Astrocyte (in vitro differentiated cells and primary cell): ENCODE data around the gene SLCO3A1. TPM values are rescaled to one million over a fixed set of nuclear protein-coding genes. Genes with fewer than 3 reads are reported as not detected.
A peak's percentile ranks its signal among the peaks of the same experiment; 100 is the strongest.

Source experiments
- DNase-seq: peaks from one replicate; pipeline ENCODE4 v3.0.0-alpha.2; 2010; ENCODE audit warnings: low read depth
- FAIRE-seq: peaks from 2 replicates; lab custom pipeline; 2011; peaks lifted over from hg19 to GRCh38; lab: Jason Lieb, UNC
- H2AFZ ChIP-seq: 2 replicates; pipeline ENCODE4 v1.6.0; 2012; ENCODE audit warnings: low read depth, low read length, inconsistent platforms
- H3K27ac ChIP-seq: 2 replicates; pipeline ENCODE4 v1.5.1; 2011; ENCODE audit warnings: low read depth, low read length, inconsistent platforms
- H3K27me3 ChIP-seq: 2 replicates; pipeline ENCODE4 v1.6.0; 2011; ENCODE audit warnings: low read length, inconsistent platforms; ENCODE audit not compliant: insufficient read depth
- H3K36me3 ChIP-seq: 2 replicates; pipeline ENCODE4 v1.5.1; 2011; ENCODE audit warnings: low read length, inconsistent platforms; ENCODE audit not compliant: insufficient read depth
- H3K4me1 ChIP-seq: 2 replicates; pipeline ENCODE4 v1.5.1; 2011; ENCODE audit warnings: low read length, inconsistent platforms; ENCODE audit not compliant: insufficient read depth
- H3K4me2 ChIP-seq: 2 replicates; pipeline ENCODE4 v1.6.0; 2012; ENCODE audit warnings: low read length, inconsistent platforms
- H3K4me3 ChIP-seq: 2 replicates; pipeline ENCODE4 v1.5.1; 2011; ENCODE audit warnings: low read depth, mild to moderate bottlenecking, low read length, inconsistent platforms; ENCODE audit not compliant: insufficient read depth
- H3K79me2 ChIP-seq: 2 replicates; pipeline ENCODE4 v1.6.0; 2012; ENCODE audit warnings: mild to moderate bottlenecking, low read length, inconsistent platforms; ENCODE audit not compliant: insufficient read depth
- H3K9ac ChIP-seq: 2 replicates; pipeline ENCODE4 v1.6.0; 2012; ENCODE audit warnings: mild to moderate bottlenecking, low read length, inconsistent platforms
- H3K9me3 ChIP-seq: 2 replicates; pipeline ENCODE4 v1.5.1; 2012; ENCODE audit warnings: low read depth, mild to moderate bottlenecking, low read length, inconsistent platforms; ENCODE audit not compliant: insufficient read depth
- H4K20me1 ChIP-seq: 2 replicates; pipeline ENCODE4 v1.6.0; 2012; ENCODE audit warnings: low read length, inconsistent platforms; ENCODE audit not compliant: insufficient read depth
- H3K27ac Mint-ChIP-seq: one replicate; pipeline ENCODE4 v1.8.0; 2021; ENCODE audit warnings: mild to moderate bottlenecking, mixed read lengths; ENCODE audit not compliant: unreplicated experiment
- H3K27me3 Mint-ChIP-seq: one replicate; pipeline ENCODE4 v1.8.0; 2021; ENCODE audit warnings: low read depth, mixed read lengths; ENCODE audit not compliant: unreplicated experiment
- H3K36me3 Mint-ChIP-seq: one replicate; pipeline ENCODE4 v1.8.0; 2021; ENCODE audit warnings: low read depth, mixed read lengths; ENCODE audit not compliant: unreplicated experiment
- H3K4me1 Mint-ChIP-seq: one replicate; pipeline ENCODE4 v1.8.0; 2021; ENCODE audit warnings: low read depth, mixed read lengths; ENCODE audit not compliant: unreplicated experiment
- H3K4me3 Mint-ChIP-seq: one replicate; pipeline ENCODE4 v1.8.0; 2021; ENCODE audit warnings: mild to moderate bottlenecking, moderate library complexity, mixed read lengths; ENCODE audit not compliant: unreplicated experiment
- H3K9me3 Mint-ChIP-seq: one replicate; pipeline ENCODE4 v1.8.0; 2021; ENCODE audit warnings: mild to moderate bottlenecking, mixed read lengths; ENCODE audit not compliant: unreplicated experiment
- EZH2 ChIP-seq: IDR thresholded peaks from 2 replicates; pipeline ENCODE4 v1.6.1; 2012; ENCODE audit warnings: mild to moderate bottlenecking, low read length, inconsistent platforms; ENCODE audit not compliant: insufficient read depth
- total RNA-seq: library from RNA; stranded (reverse); gene quantifications from 2 replicates; pipeline ENCODE4 v1.2.1, GENCODE V29; 2021
- TF ChIP-seq, protein P1 (sequence below): IDR thresholded peaks from 2 replicates; pipeline ENCODE4 v1.5.1; 2011; ENCODE audit warnings: low read depth, mild to moderate bottlenecking, inconsistent platforms, low read length, moderate library complexity; ENCODE audit not compliant: insufficient read depth

Gene SLCO3A1
- total RNA-seq, 1 donor from 2014 or later, result 9.4 TPM

DNA sequence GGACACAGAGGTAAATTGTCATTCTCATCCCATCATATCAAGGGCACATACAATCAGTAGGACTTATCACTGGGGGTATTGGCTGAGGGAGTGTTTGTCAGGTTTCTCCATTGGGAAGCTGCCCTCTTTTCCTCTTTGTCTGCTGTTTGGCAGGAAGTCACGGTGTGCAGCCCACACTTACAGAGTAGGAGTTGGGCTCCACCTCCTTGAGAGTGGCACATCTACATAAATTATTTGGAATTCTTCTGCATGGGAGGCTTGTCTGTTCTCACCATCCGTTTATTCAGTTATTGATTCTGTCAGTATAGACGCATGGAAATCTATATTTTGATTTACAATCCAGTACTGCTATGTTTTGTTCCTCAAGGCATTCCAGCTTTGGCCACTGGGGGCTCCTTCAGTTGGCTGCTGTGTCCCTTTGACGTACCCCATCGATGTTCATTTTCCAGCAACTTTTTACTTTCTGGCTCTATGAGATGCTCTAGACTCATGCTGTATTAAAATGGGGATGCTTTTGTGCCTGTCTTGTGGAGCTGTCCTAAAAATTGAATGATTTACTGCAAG is 200.3 kb downstream of the SLCO3A1 start:
- no peaks in the 10 kb centered on the region for H4K20me1 ChIP-seq
- DNase-seq, result no peak
- Mint-ChIP-seq H3K36me3 (no peaks in the 10 kb centered on the region), H3K4me1 (no peaks in the 10 kb centered on the region), H3K27ac (no peak overlapping the region), H3K4me3 (no peak overlapping the region), H3K27me3 (no peaks in the 10 kb centered on the region), H3K9me3 (no peaks in the 10 kb centered on the region)
- TF ChIP-seq, protein P1, sequence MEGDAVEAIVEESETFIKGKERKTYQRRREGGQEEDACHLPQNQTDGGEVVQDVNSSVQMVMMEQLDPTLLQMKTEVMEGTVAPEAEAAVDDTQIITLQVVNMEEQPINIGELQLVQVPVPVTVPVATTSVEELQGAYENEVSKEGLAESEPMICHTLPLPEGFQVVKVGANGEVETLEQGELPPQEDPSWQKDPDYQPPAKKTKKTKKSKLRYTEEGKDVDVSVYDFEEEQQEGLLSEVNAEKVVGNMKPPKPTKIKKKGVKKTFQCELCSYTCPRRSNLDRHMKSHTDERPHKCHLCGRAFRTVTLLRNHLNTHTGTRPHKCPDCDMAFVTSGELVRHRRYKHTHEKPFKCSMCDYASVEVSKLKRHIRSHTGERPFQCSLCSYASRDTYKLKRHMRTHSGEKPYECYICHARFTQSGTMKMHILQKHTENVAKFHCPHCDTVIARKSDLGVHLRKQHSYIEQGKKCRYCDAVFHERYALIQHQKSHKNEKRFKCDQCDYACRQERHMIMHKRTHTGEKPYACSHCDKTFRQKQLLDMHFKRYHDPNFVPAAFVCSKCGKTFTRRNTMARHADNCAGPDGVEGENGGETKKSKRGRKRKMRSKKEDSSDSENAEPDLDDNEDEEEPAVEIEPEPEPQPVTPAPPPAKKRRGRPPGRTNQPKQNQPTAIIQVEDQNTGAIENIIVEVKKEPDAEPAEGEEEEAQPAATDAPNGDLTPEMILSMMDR, result peak; percentile 49
- no peak for TF ChIP-seq EZH2
- H3K79me2 ChIP-seq, result no peaks in the 10 kb centered on the region
- no peaks in the 10 kb centered on the region for H3K27me3 ChIP-seq
- H3K9ac ChIP-seq, result no peak overlapping the region
- H3K36me3 ChIP-seq, result no peaks in the 10 kb centered on the region
- no peak overlapping the region for H2AFZ ChIP-seq
- no peak overlapping the region for H3K4me3 ChIP-seq
- no peak for FAIRE-seq
- H3K4me1 ChIP-seq, result no peaks in the 10 kb centered on the region
- no peak overlapping the region for H3K4me2 ChIP-seq
- H3K9me3 ChIP-seq, result no peaks in the 10 kb centered on the region
- H3K27ac ChIP-seq, result no peak overlapping the region

DNA sequence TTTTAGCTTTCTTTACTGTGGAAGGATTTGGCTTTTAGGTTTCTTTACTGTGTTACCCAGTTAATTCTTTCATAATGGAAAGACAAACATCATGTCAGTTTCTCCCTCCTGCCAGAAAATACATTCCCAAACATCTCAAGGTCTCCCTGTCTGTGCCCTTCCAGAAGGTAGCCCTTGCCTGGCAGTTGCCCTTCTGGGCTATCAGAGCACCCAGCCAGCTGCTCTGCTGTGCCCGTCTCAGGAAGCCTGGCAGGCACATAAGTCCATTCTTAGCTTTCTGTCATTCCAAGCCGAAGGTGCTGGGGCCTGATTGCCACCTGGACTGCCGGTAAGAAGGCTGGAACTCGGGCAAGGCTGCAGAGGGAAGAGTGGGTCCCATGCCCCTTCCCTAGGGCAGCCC is 203.4 kb downstream of the SLCO3A1 start:
- H3K4me3 ChIP-seq, result no peak overlapping the region
- H3K27ac ChIP-seq, result no peak overlapping the region
- no peaks in the 10 kb centered on the region for H3K79me2 ChIP-seq
- no peak overlapping the region for H3K4me2 ChIP-seq
- no peaks in the 10 kb centered on the region for H3K9me3 ChIP-seq
- Mint-ChIP-seq H3K36me3 (no peaks in the 10 kb centered on the region), H3K9me3 (no peaks in the 10 kb centered on the region), H3K4me1 (no peaks in the 10 kb centered on the region), H3K4me3 (no peak overlapping the region), H3K27me3 (no peaks in the 10 kb centered on the region), H3K27ac (no peak overlapping the region)
- no peak overlapping the region for H3K9ac ChIP-seq
- no peak for DNase-seq
- no peaks in the 10 kb centered on the region for H3K27me3 ChIP-seq
- no peaks in the 10 kb centered on the region for H3K36me3 ChIP-seq
- H2AFZ ChIP-seq, result no peak overlapping the region
- FAIRE-seq, result no peak
- no peak for TF ChIP-seq EZH2
- TF ChIP-seq, protein P1, result no peak
- H3K4me1 ChIP-seq, result no peaks in the 10 kb centered on the region
- no peaks in the 10 kb centered on the region for H4K20me1 ChIP-seq
